Naive thymus-derived CD4-positive, alpha-beta T cell (primary cell): ENCODE data around the gene KCNQ1OT1. TPM values are rescaled to one million over a fixed set of nuclear protein-coding genes. Genes with fewer than 3 reads are reported as not detected.

Experiments used
- ATAC-seq: fragments of 150-1000 bp; cut with Tn5 transposase; 2 replicates; pipeline ENCODE4 v1.10.0; 2021; ENCODE audit warnings: mild to moderate bottlenecking, moderate library complexity
- CTCF ChIA-PET: fragments of 350-600 bp; sonication (Branson Sonifier 250); formaldehyde crosslinking; loops from one replicate; lab custom pipeline; 2021; ENCODE audit warnings: antibody characterized with exemption; lab: Charles Lee
- POLR2A ChIA-PET: fragments of 350-600 bp; sonication (Branson Sonifier 250); formaldehyde crosslinking; loops from one replicate; lab custom pipeline; 2021; ENCODE audit warnings: antibody characterized with exemption, inconsistent platforms; lab: Charles Lee
- DNase-seq, 9 donors: peaks; one replicate each; pipeline versions ENCODE4 v3.0.0 to v3.0.0-alpha.2; 2020 to 2022; ENCODE audit warnings: mixed read lengths in 1 of 9
- H3K27ac ChIP-seq: one replicate; pipeline ENCODE4 v1.7.0; 2013; ENCODE audit warnings: mild to moderate bottlenecking, low read depth, low read length, moderate library complexity
- H3K27me3 ChIP-seq, 2 donors: one replicate each; pipeline ENCODE4 v1.7.0; 2013; ENCODE audit warnings: low read length in 2 of 2, mild to moderate bottlenecking in 2 of 2, moderate library complexity in 2 of 2; ENCODE audit not compliant: control insufficient read depth in 2 of 2, insufficient read depth in 2 of 2
- H3K36me3 ChIP-seq, 3 experiments: 1 replicate in 2 of 3; 2 replicates in 1 of 3; pipeline ENCODE4 v1.7.0; 2013; ENCODE audit warnings: low read length in 3 of 3, mild to moderate bottlenecking in 3 of 3, moderate library complexity in 1 of 3; ENCODE audit not compliant: insufficient read depth in 3 of 3, control insufficient read depth in 2 of 3
- H3K4me1 ChIP-seq, 2 donors: one replicate each; pipeline ENCODE4 v1.7.0; 2013; ENCODE audit warnings: low read length in 2 of 2, mild to moderate bottlenecking in 2 of 2, moderate library complexity in 1 of 2; ENCODE audit not compliant: control insufficient read depth in 2 of 2, insufficient read depth in 2 of 2
- H3K4me3 ChIP-seq: 2 replicates; pipeline ENCODE4 v1.7.0; 2013; ENCODE audit warnings: mild to moderate bottlenecking, low read length
- H3K9me3 ChIP-seq, 3 experiments: 1 replicate in 2 of 3; 2 replicates in 1 of 3; pipeline ENCODE4 v1.7.0; 2013; ENCODE audit warnings: low read length in 3 of 3; ENCODE audit not compliant: control insufficient read depth in 2 of 3
- H3K27ac Mint-ChIP-seq, 9 donors: one replicate each; pipeline ENCODE4 v1.8.0; 2020 to 2022; ENCODE audit warnings: mixed read lengths in 9 of 9, mild to moderate bottlenecking in 8 of 9, moderate library complexity in 5 of 9, inconsistent platforms in 2 of 9
- H3K27me3 Mint-ChIP-seq, 5 donors: one replicate each; pipeline ENCODE4 v1.8.0; 2021 to 2022; ENCODE audit warnings: mixed read lengths in 5 of 5, mild to moderate bottlenecking in 1 of 5
- H3K36me3 Mint-ChIP-seq, 5 donors: one replicate each; pipeline ENCODE4 v1.8.0; 2020 to 2022; ENCODE audit warnings: mixed read lengths in 5 of 5, mild to moderate bottlenecking in 3 of 5, inconsistent platforms in 1 of 5
- H3K4me1 Mint-ChIP-seq, 7 donors: one replicate each; pipeline ENCODE4 v1.8.0; 2020 to 2022; ENCODE audit warnings: mixed read lengths in 7 of 7, mild to moderate bottlenecking in 3 of 7, inconsistent platforms in 1 of 7
- H3K4me3 Mint-ChIP-seq, 10 donors: one replicate each; pipeline ENCODE4 v1.8.0; 2020 to 2022; ENCODE audit warnings: mild to moderate bottlenecking in 10 of 10, mixed read lengths in 10 of 10, moderate library complexity in 6 of 10, inconsistent platforms in 2 of 10
- H3K9me3 Mint-ChIP-seq, 11 donors: one replicate each; pipeline ENCODE4 v1.8.0; 2020 to 2022; ENCODE audit warnings: mixed read lengths in 11 of 11, mild to moderate bottlenecking in 4 of 11, inconsistent platforms in 1 of 11, moderate library complexity in 1 of 11
- intact Hi-C, 2 donors: fragments of 100-400 bp; cut with micrococcal nuclease; formaldehyde crosslinking; loops; one replicate each; pipeline ENCODE4 v1.15.1; 2023
- polyA plus RNA-seq, 2 donors: library from polyadenylated mRNA; unstranded; fragments of 300-500 nt; fragmentation: Illumina TruSeq; gene quantifications; one replicate each; pipeline ENCODE4 v1.2.3, GENCODE V29; 2021
- total RNA-seq, 6 experiments: library from RNA in 5 of 6; stranded (reverse) in 5 of 6; gene quantifications; 1 replicate in 5 of 6; 2 replicates in 1 of 6; pipeline ENCODE4 v1.2.3 and lab custom pipeline; 2021 to 2026

Gene KCNQ1OT1
- total and polyA plus RNA-seq, 7 experiments from 2014 or later: 0.07 to 0.56 (median 0.19) TPM

DNA sequence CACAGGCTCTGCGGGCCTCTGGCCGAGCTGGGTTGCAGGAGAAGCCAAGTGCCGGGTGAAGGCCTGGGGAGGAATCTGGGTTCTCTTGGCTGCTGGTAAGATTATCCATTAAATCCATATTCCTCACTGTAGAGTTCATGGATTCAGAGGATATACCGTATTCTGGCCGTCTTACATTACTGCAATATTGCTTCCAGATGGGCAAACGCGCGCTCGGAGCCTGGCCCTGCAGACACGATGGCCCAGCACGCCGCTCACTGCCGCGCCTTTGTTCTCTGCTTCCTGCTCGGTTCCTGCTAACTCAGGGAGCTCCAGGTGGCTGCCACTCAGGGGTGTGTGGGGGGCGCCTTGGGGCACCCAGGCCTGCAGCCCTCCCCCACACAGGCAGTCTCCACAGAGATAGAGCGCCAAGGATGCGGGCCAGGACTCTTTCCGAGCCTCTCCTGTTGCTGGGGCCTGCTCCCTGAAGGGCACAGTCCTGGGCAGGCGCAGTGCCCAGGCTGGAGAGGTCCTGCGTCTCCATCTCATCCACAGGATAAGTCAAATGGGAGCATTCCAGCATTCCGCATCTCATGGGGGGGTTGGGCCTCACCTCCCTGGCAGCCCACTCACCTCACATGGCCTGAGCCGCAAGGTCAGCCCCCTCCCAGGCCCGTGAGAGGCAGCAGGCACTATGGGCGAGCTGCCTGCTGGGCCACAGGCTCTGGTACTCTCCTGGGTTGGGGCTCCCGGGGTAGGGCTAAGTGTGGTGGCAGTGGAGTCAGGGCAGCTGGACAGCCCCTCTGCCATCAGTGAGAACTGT is 14.1 kb upstream of the KCNQ1OT1 start:
- DNase-seq (no peak), ATAC-seq (no peak)
- Histone ChIP-seq H3K9me3 (peaks cover 0 to 4% (median 0%) of the 10 kb centered on the region in 3 experiments), H3K4me1 (no peaks in the 10 kb centered on the region), H3K27ac (no peak overlapping the region), H3K27me3 (no peaks in the 10 kb centered on the region), H3K4me3 (no peak overlapping the region), H3K36me3 (peaks cover 0 to 17% (median 0%) of the 10 kb centered on the region in 3 experiments)
- Mint-ChIP-seq H3K4me1 (peaks cover 0 to 4% (median 0%) of the 10 kb centered on the region in 7 donors), H3K27me3 (no peaks in the 10 kb centered on the region), H3K27ac (no peak overlapping the region), H3K4me3 (no peak overlapping the region), H3K9me3 (peaks cover 0 to 15% (median 5%) of the 10 kb centered on the region in 11 donors), H3K36me3 (peaks cover 0 to 32% (median 16%) of the 10 kb centered on the region in 5 donors)
- POLR2A ChIA-PET: no interaction called here
- intact Hi-C loops: no loop called here
- CTCF ChIA-PET: no interaction called here

DNA sequence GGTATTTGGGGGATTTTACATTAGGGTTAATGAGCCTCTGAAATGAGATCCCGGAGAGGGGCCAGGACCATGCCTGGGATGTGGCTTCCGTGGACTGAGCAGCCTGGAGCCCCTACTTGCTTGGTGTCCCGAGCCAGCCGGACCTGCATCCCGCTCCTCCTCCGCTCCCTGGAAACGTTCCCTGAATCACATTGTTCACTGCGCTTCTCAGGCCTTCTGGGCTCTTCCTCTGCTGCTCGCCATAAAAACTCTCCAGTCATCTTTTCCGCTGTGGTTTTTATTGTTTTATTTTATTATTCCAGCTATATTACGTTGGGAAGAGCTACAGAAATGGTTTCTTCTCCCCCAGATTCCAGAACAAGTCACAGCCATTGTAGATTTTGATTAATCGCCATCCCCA is 13.3 kb upstream of the KCNQ1OT1 start:
- no peak for ATAC-seq
- Mint-ChIP-seq H3K36me3 (peaks cover 0 to 36% (median 20%) of the 10 kb centered on the region in 5 donors), H3K4me3 (no peak overlapping the region), H3K27ac (no peak overlapping the region), H3K4me1 (peaks cover 0 to 4% (median 0%) of the 10 kb centered on the region in 7 donors), H3K9me3 (peaks cover 0 to 20% (median 5%) of the 10 kb centered on the region in 11 donors), H3K27me3 (no peaks in the 10 kb centered on the region)
- Histone ChIP-seq H3K4me1 (no peaks in the 10 kb centered on the region), H3K36me3 (peaks cover 0 to 17% (median 0%) of the 10 kb centered on the region in 3 experiments), H3K27ac (no peak overlapping the region), H3K4me3 (no peak overlapping the region), H3K9me3 (peaks cover 0 to 4% (median 0%) of the 10 kb centered on the region in 3 experiments), H3K27me3 (no peaks in the 10 kb centered on the region)
- POLR2A ChIA-PET: no interaction called here
- CTCF ChIA-PET: no interaction called here
- intact Hi-C loops: no loop called here
- DNase-seq: no peak

DNA sequence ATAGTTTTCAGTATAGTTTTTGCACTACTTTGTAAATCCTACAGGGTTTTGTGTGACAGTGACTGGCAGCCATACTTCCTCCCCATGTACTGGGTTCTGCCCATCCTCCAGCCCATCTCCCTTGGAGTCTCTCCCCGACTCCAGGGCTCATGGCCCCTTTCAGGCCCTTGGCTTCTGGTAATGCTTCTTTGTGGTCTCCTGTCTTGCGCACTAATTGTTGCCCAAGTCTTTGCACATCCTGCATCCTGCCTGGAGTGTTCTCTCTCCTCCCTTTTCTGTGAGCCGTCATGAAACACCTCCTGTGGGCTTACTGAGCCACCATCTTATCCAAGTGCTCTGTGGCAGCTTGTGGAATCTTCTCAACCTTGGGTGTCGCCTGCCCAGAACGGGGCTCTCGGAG is 11.4 kb upstream of the KCNQ1OT1 start:
- peaks cover 0 to 4% (median 0%) of the 10 kb centered on the region in 3 experiments for H3K9me3 ChIP-seq
- DNase-seq (no peak), ATAC-seq (no peak)
- H3K36me3 Mint-ChIP-seq: peaks cover 0 to 49% (median 21%) of the 10 kb centered on the region in 5 donors
- H3K27ac Mint-ChIP-seq: no peak overlapping the region
- H3K4me1 ChIP-seq: no peaks in the 10 kb centered on the region
- H3K9me3 Mint-ChIP-seq: peaks cover 0 to 20% (median 5%) of the 10 kb centered on the region in 11 donors
- intact Hi-C loops: no loop called here
- H3K27me3 Mint-ChIP-seq: no peaks in the 10 kb centered on the region
- H3K36me3 ChIP-seq: peaks cover 0 to 11% (median 0%) of the 10 kb centered on the region in 3 experiments
- ChIA-PET CTCF (no interaction called here), POLR2A (no interaction called here)
- H3K4me1 Mint-ChIP-seq: peaks cover 0 to 4% (median 0%) of the 10 kb centered on the region in 7 donors
- no peak overlapping the region for H3K4me3 Mint-ChIP-seq
- no peaks in the 10 kb centered on the region for H3K27me3 ChIP-seq
- H3K4me3 ChIP-seq: no peak overlapping the region
- H3K27ac ChIP-seq: no peak overlapping the region

DNA sequence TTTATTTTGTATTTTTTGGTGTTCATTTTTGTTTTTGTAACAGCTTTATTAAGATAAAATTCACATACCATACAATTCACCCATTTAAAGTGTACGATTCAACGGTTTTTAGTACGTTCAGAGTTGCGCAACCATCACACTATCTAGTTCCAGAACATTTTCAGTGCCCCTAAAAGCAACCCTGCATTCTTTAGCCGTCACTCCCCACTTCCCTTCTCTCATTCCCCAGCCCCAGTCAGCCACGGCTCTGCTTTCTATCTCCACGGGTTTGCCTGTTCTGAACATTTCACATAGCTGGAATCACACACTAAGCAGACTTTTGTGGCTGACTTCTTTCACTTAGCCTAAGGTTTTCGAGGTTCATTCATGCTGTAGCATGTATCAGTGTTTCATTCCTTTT is 9.6 kb upstream of the KCNQ1OT1 start:
- Mint-ChIP-seq H3K4me3 (no peak overlapping the region), H3K36me3 (peaks cover 5 to 54% (median 28%) of the 10 kb centered on the region in 5 donors), H3K27ac (no peak overlapping the region), H3K27me3 (no peaks in the 10 kb centered on the region), H3K9me3 (peaks cover 0 to 24% (median 7%) of the 10 kb centered on the region in 11 donors), H3K4me1 (peaks cover 0 to 4% (median 0%) of the 10 kb centered on the region in 7 donors)
- Histone ChIP-seq H3K4me1 (no peaks in the 10 kb centered on the region), H3K4me3 (no peak overlapping the region), H3K27me3 (no peaks in the 10 kb centered on the region), H3K36me3 (peaks cover 0 to 5% (median 0%) of the 10 kb centered on the region in 3 experiments), H3K27ac (no peak overlapping the region), H3K9me3 (peaks cover 0 to 4% (median 0%) of the 10 kb centered on the region in 3 experiments)
- CTCF ChIA-PET: interaction anchor here (0.6 kb wide), 1 partner anchor 162 kb away, joined by 3 read pairs; no protein-coding TSS in a partner anchor
- POLR2A ChIA-PET: no interaction called here
- ATAC-seq: no peak
- intact Hi-C loops: no loop called here
- DNase-seq: no peak

DNA sequence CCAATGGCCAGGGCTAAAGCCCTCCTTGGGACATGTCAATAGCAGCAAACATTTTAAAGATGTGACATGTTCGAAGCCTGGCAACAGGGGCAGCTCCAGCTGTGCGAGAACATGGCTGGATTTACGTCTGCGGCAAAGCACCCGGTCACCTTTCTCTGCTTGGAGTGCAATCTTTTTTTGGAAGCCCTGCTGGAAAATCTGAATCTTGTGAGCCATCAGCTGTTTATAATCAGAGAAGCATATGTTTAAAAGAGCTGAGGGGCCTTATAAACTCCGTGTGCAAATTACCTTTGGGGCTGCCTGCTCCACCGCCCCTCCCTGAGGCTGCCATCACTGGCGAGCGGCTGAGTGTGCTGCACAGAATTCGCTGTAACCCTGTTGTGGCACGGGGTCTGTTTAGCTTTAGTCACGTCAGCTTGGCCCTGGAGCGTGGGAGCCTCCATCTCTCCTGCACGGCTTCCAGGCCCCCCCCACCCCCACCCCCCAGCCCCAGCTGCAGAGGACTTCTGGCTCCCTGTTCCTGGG is 9.0 kb upstream of the KCNQ1OT1 start:
- Histone ChIP-seq H3K9me3 (peaks cover 0 to 4% (median 0%) of the 10 kb centered on the region in 3 experiments), H3K4me3 (no peak overlapping the region), H3K27ac (no peak overlapping the region), H3K36me3 (peaks cover 0 to 3% (median 0%) of the 10 kb centered on the region in 3 experiments), H3K27me3 (no peaks in the 10 kb centered on the region), H3K4me1 (no peaks in the 10 kb centered on the region)
- no peak overlapping the region for H3K4me3 Mint-ChIP-seq
- H3K4me1 Mint-ChIP-seq: peaks cover 0 to 4% (median 0%) of the 10 kb centered on the region in 7 donors
- no peaks in the 10 kb centered on the region for H3K27me3 Mint-ChIP-seq
- ATAC-seq (no peak), DNase-seq (no peak)
- H3K9me3 Mint-ChIP-seq: peaks cover 0 to 24% (median 7%) of the 10 kb centered on the region in 11 donors
- intact Hi-C loops: no loop called here
- H3K27ac Mint-ChIP-seq: no peak overlapping the region
- ChIA-PET POLR2A (no interaction called here), CTCF (interaction anchor here (0.6 kb wide), 1 partner anchor 162 kb away, joined by 3 read pairs; no protein-coding TSS in a partner anchor)
- peaks cover 5 to 57% (median 30%) of the 10 kb centered on the region in 5 donors for H3K36me3 Mint-ChIP-seq

DNA sequence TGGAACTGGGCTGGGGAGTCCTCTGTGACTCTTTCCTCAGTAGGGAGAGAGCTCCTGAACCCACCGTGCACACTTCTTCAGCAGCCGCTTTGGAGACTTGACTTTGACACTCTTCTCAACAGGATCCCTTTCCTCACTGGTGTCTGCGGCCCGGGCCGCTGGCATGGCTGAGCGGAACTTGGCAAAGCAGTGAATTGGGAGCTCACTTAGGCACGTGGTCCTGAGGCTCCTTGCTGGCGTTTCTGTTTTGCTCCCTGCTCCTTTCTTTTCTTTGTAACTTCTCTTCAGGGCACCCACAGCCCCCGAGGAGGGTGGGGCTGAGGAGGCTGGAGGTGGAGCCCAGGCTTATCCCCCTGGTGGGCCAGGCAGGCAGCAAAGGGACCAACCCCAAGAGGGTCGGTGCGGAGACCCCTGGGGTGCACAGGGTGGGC is 8.4 kb upstream of the KCNQ1OT1 start:
- POLR2A ChIA-PET: no interaction called here
- H3K4me1 Mint-ChIP-seq: peaks cover 0 to 4% (median 0%) of the 10 kb centered on the region in 7 donors

More for the DNA sequence above, 8.4 kb upstream of the KCNQ1OT1 start:
- H3K4me3 Mint-ChIP-seq: no peak overlapping the region
- Histone ChIP-seq H3K27me3 (no peaks in the 10 kb centered on the region), H3K4me1 (no peaks in the 10 kb centered on the region), H3K36me3 (peaks cover 0 to 3% (median 0%) of the 10 kb centered on the region in 3 experiments), H3K9me3 (peaks cover 0 to 4% (median 0%) of the 10 kb centered on the region in 3 experiments), H3K4me3 (no peak overlapping the region), H3K27ac (no peak overlapping the region)
- H3K36me3 Mint-ChIP-seq: peaks cover 5 to 57% (median 30%) of the 10 kb centered on the region in 5 donors
- H3K9me3 Mint-ChIP-seq: peaks cover 0 to 24% (median 7%) of the 10 kb centered on the region in 11 donors
- H3K27me3 Mint-ChIP-seq: no peaks in the 10 kb centered on the region
- intact Hi-C loops: no loop called here
- DNase-seq: no peak
- CTCF ChIA-PET: no interaction called here
- H3K27ac Mint-ChIP-seq: no peak overlapping the region
- no peak for ATAC-seq
